Muscle of leg (tissue), 11 donors: Measurements from ENCODE around the gene DACT2. TPM values are rescaled to one million over a fixed set of nuclear protein-coding genes. Genes with fewer than 3 reads are reported as not detected.
"Not testable (repeated sequence)": the region's sequence is repeated elsewhere in the genome, so short reads cannot be mapped to it uniquely, and the experiment has no call there.

Experiments used
- DNase-seq: peaks from one replicate; pipeline ENCODE4 v3.0.0; 2013
- H3K27ac ChIP-seq: one replicate; pipeline ENCODE4 v1.5.1; 2013; ENCODE audit warnings: mild to moderate bottlenecking, low read length, control low read depth
- H3K27me3 ChIP-seq: one replicate; pipeline ENCODE4 v1.6.1; 2013; ENCODE audit warnings: low read length; ENCODE audit not compliant: control insufficient read depth, insufficient read depth
- H3K36me3 ChIP-seq: one replicate; pipeline ENCODE4 v1.6.1; 2013; ENCODE audit warnings: low read length; ENCODE audit not compliant: control insufficient read depth, insufficient read depth
- H3K4me1 ChIP-seq: one replicate; pipeline ENCODE4 v1.6.1; 2013; ENCODE audit warnings: low read length; ENCODE audit not compliant: control insufficient read depth, insufficient read depth
- H3K4me3 ChIP-seq: one replicate; pipeline ENCODE4 v1.5.1; 2013; ENCODE audit warnings: low read length, control low read depth
- H3K9me3 ChIP-seq: replicated peaks from 2 replicates; pipeline ENCODE4 v1.6.1; 2013; ENCODE audit warnings: low read depth, low read length; ENCODE audit not compliant: control insufficient read depth
- WGBS: methylation state at CpG from one replicate; pipeline ENCODE4 v1.1.5; 2013; ENCODE audit warnings: missing lambda C conversion rate; ENCODE audit not compliant: insufficient coverage; 5-methylcytosine and 5-hydroxymethylcytosine counted together
- polyA plus RNA-seq, 8 donors: library from polyadenylated mRNA; unstranded; fragments of 120-200 nt; gene quantifications; one replicate each; pipeline versions ENCODE4 v1.2.1 to v1.2.3, GENCODE V29; 2013; ENCODE audit warnings: inconsistent platforms in 1 of 8, low replicate concordance in 1 of 8; ENCODE audit not compliant: insufficient read length in 8 of 8, insufficient read depth in 1 of 8
- total RNA-seq: library from RNA; stranded (reverse); fragments of 120-200 nt; gene quantifications from one replicate; pipeline ENCODE4 v1.2.4, GENCODE V29; 2013

The DACT2 gene
- total and polyA plus RNA-seq, 9 donors: 0.79 to 3.7 (median 1.9) TPM

GRCh38 chr6:168283686-168284025, 35.9 kb downstream of the DACT2 start:
- Histone ChIP-seq H3K4me3 (no peak overlapping the region), H3K27me3 (peaks cover 13% of the 10 kb centered on the region), H3K27ac (no peak overlapping the region), H3K36me3 (no peaks in the 10 kb centered on the region), H3K4me1 (peaks cover 2% of the 10 kb centered on the region), H3K9me3 (no peaks in the 10 kb centered on the region)
- no peak for DNase-seq
- WGBS: 100% methylated on average over 9 of the region's 14 CpGs

- Histone ChIP-seq H3K9me3 (no peaks in the 10 kb centered on the region), H3K27me3 (peaks cover 13% of the 10 kb centered on the region), H3K27ac (no peak overlapping the region), H3K4me3 (no peak overlapping the region), H3K36me3 (no peaks in the 10 kb centered on the region), H3K4me1 (peaks cover 2% of the 10 kb centered on the region)
- no peak for DNase-seq
- 90% methylated on average over 10 of the region's 20 CpGs for WGBS
These were observed 36.4 kb downstream of the DACT2 start for GRCh38 chr6:168282985-168283685.

DNA sequence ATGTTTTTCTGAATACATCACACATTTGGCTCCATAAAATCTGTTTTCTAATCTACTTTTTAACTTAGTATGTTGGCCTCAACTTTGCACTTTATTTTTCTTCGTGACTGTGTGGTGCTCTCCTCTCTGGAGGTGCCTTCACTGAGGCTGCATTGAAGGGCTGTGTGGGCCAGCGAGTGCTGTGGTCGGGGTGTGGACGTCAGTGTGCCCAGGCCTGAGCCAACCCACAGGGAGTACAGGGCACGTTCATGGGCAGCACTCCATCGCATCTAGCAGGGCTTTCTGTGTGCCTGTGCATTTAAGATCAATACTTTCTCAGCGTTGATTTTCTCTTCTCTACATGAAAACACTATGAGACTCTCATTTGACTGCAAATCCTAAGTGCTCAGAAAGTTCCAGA, 37.8 kb downstream of the DACT2 start:
- Histone ChIP-seq H3K27ac (no peak overlapping the region), H3K4me1 (no peaks in the 10 kb centered on the region), H3K9me3 (no peaks in the 10 kb centered on the region), H3K36me3 (no peaks in the 10 kb centered on the region), H3K4me3 (no peak overlapping the region), H3K27me3 (peaks cover 16% of the 10 kb centered on the region)
- no peak for DNase-seq
- WGBS: 81% methylated on average over 6 of the region's 7 CpGs

GRCh38 chr6:168281314-168281713, 38.3 kb downstream of the DACT2 start:
- not testable (repeated sequence) for H3K36me3 ChIP-seq, H3K4me3 ChIP-seq, DNase-seq, H3K9me3 ChIP-seq, H3K27ac ChIP-seq, H3K4me1 ChIP-seq
- H3K27me3 ChIP-seq: peaks cover 16% of the 10 kb centered on the region
- no CpG with 5 or more reads among the region's 13 CpGs for WGBS

DNA sequence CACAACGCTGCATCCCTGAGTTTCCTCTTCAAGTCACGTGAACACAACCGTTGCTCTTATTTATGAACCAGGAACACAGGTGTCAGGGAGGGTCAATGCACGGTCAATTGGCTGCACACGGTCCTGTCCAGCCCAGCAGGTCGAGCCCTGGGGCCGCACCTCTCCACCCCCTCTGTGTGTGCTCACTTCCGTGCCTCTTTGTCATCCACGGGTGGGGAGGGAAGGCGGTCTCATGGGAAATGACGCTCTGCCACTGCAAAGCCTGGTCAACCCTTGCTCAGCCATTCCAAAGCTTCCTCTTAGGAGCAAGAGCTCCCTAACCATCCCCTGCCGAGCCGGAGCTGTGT, 38.7 kb downstream of the DACT2 start:
- Histone ChIP-seq H3K27ac (no peak overlapping the region), H3K36me3 (no peaks in the 10 kb centered on the region), H3K27me3 (peaks cover 19% of the 10 kb centered on the region), H3K9me3 (no peaks in the 10 kb centered on the region), H3K4me3 (no peak overlapping the region), H3K4me1 (no peaks in the 10 kb centered on the region)
- no peak for DNase-seq
- 60% methylated on average over 13 of the region's 13 CpGs for WGBS

- H3K27ac ChIP-seq: no peak overlapping the region
- no peaks in the 10 kb centered on the region for H3K36me3 ChIP-seq
- H3K27me3 ChIP-seq: peaks cover 23% of the 10 kb centered on the region
- no peak overlapping the region for H3K4me3 ChIP-seq
- DNase-seq: no peak
- 74% methylated on average over 11 of the region's 21 CpGs for WGBS
- no peaks in the 10 kb centered on the region for H3K4me1 ChIP-seq
- H3K9me3 ChIP-seq: no peaks in the 10 kb centered on the region
These were observed 39.3 kb downstream of the DACT2 start for GRCh38 chr6:168280020-168280898.

DNA sequence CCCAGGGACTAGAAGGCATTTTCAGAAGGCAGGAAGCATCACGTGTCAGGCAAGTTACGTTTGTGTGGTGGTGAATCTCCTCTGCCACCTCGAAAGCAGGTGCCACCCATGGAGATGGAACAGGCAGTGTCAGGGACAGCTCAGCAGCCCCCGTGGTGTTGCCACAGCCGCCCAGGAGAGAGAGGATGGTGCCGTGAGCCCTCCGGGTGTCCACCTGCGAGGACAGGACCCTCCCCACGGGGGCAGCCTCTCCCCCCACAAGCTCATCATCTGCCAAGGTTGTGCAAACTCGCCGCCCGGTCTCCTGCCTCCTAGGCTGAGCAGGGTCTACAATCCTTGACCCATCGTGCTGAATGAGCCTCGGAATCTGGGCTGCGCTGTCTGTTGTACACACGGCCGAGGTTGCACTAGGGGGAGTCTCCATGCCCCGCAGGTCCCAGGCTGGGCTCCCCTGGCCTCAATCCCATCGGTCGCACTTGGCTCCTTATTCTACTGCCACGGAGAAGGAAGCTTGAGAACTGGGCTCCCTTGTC, 40.1 kb downstream of the DACT2 start:
- Histone ChIP-seq H3K36me3 (no peaks in the 10 kb centered on the region), H3K27ac (no peak overlapping the region), H3K27me3 (peaks cover 27% of the 10 kb centered on the region), H3K4me1 (no peaks in the 10 kb centered on the region), H3K4me3 (no peak overlapping the region), H3K9me3 (no peaks in the 10 kb centered on the region)
- no peak for DNase-seq
- 81% methylated on average over 18 of the region's 21 CpGs for WGBS

GRCh38 chr6:168278904-168279303, 40.7 kb downstream of the DACT2 start:
- H3K4me3 ChIP-seq: no peak overlapping the region
- no peak overlapping the region for H3K27ac ChIP-seq
- H3K36me3 ChIP-seq: no peaks in the 10 kb centered on the region
- no peak for DNase-seq
- no peaks in the 10 kb centered on the region for H3K9me3 ChIP-seq
- peaks cover 5% of the 10 kb centered on the region for H3K4me1 ChIP-seq
- peaks cover 33% of the 10 kb centered on the region for H3K27me3 ChIP-seq
- 84% methylated on average over 12 of the region's 15 CpGs for WGBS

DNA sequence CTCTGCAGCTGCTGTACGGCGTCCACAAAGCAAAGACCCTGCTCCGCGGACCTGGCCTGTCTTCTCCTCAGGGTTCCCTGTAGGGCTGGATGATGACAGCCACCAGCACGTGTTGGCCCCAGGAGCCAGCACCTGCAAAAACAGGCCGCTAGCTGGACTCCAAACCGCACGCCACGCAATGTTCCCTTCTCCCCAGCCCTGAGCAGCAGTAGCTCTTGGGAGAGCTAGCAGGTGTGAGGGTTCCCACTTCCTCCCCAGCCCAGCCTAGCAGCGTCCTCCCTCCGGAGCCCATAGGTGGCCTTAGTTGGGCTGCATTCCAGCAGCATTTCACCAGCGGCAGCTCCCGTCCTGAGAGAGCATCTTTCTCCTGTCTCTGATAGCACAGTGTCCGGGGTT, 42.3 kb downstream of the DACT2 start:
- no peak for DNase-seq
- peaks cover 40% of the 10 kb centered on the region for H3K27me3 ChIP-seq

GRCh38 chr6:168276576-168277273, 42.9 kb downstream of the DACT2 start:
- Histone ChIP-seq H3K4me1 (peaks cover 14% of the 10 kb centered on the region), H3K27ac (no peak overlapping the region), H3K4me3 (no peak overlapping the region), H3K36me3 (no peaks in the 10 kb centered on the region), H3K27me3 (peaks cover 42% of the 10 kb centered on the region), H3K9me3 (no peaks in the 10 kb centered on the region)
- DNase-seq: no peak
- 81% methylated on average over 25 of the region's 32 CpGs for WGBS

More for the DNA sequence above, 42.3 kb downstream of the DACT2 start:
- Histone ChIP-seq H3K27ac (no peak overlapping the region), H3K9me3 (no peaks in the 10 kb centered on the region), H3K4me3 (no peak overlapping the region), H3K4me1 (peaks cover 14% of the 10 kb centered on the region), H3K36me3 (no peaks in the 10 kb centered on the region)
- WGBS: 58% methylated on average over 12 of the region's 14 CpGs
